Tibial nerve (tissue), 4 donors: Measurements from ENCODE around the gene COL1A1.

ENCODE experiments used
- CTCF ChIP-seq, 5 experiments: fragments of 200-600 bp in 3 of 5; fragments of 450-650 bp in 2 of 5; sonication (generic) in 3 of 5; IDR thresholded peaks; one replicate each; pipeline ENCODE4 v1.5.1; 2016 to 2019; ENCODE audit warnings: antibody characterized with exemption in 5 of 5, mild to moderate bottlenecking in 3 of 5, moderate library complexity in 2 of 5
- EP300 ChIP-seq, 2 donors: sonication (generic); formaldehyde crosslinking; IDR thresholded peaks; one replicate each; pipeline ENCODE4 v1.6.1; 2017; ENCODE audit warnings: antibody characterized with exemption in 2 of 2, mild to moderate bottlenecking in 1 of 2
- POLR2A ChIP-seq, 2 donors: fragments of 450-650 bp; IDR thresholded peaks; one replicate each; pipeline ENCODE4 v1.6.1; 2017; ENCODE audit warnings: antibody characterized with exemption in 2 of 2, mild to moderate bottlenecking in 2 of 2, moderate library complexity in 2 of 2

GRCh38 chr17:50175035-50175807 is 26.2 kb downstream of the COL1A1 start:
- TF ChIP-seq EP300 (IDR thresholded peaks at IDR 0.05) (no peak), POLR2A (IDR thresholded peaks at IDR 0.05) (no peak), CTCF (IDR thresholded peaks at IDR 0.05) (no peak)
